COLO668 (cell line): Measurements from ENCODE around the gene MTMR2.
A peak's percentile ranks its signal among the peaks of the same experiment; 100 is the strongest.
"Not testable (repeated sequence)": the region's sequence is repeated elsewhere in the genome, so short reads cannot be mapped to it uniquely, and the experiment has no call there.

Experiments
- DNase-seq: peaks from one replicate; lab custom pipeline; 2025; ENCODE audit not compliant: unreplicated experiment; lab: John Stamatoyannopoulos, UW

Gene MTMR2

GRCh38 chr11:95829580-95830259, 94.2 kb downstream of the MTMR2 start:
- DNase-seq = no peak

- no peak for DNase-seq
Observed at GRCh38 chr11:95827696-95828095, 96.2 kb downstream of the MTMR2 start.

GRCh38 chr11:95821640-95822039, 102.3 kb downstream of the MTMR2 start:
- DNase-seq = no peak

- DNase-seq = no peak
Observed at GRCh38 chr11:95816037-95816436, 107.9 kb downstream of the MTMR2 start.

- DNase-seq = not testable (repeated sequence)
Observed at GRCh38 chr11:95811052-95811451, 112.9 kb downstream of the MTMR2 start.

- DNase-seq = not testable (repeated sequence)
Observed at GRCh38 chr11:95806464-95806863, 117.4 kb downstream of the MTMR2 start.

GRCh38 chr11:95805869-95806268, 118.0 kb downstream of the MTMR2 start:
- no peak for DNase-seq

GRCh38 chr11:95803973-95804372, 119.9 kb downstream of the MTMR2 start:
- no peak for DNase-seq

GRCh38 chr11:95802806-95803205, 121.1 kb downstream of the MTMR2 start:
- no peak for DNase-seq

GRCh38 chr11:95800438-95800837, 123.5 kb downstream of the MTMR2 start:
- DNase-seq = no peak

- DNase-seq = no peak
Observed at GRCh38 chr11:95799546-95799945, 124.4 kb downstream of the MTMR2 start.

GRCh38 chr11:95796501-95796900, 127.4 kb downstream of the MTMR2 start:
- no peak for DNase-seq

GRCh38 chr11:95795627-95796295, 128.1 kb downstream of the MTMR2 start:
- DNase-seq = no peak

- DNase-seq = no peak
Observed at GRCh38 chr11:95794086-95794485, 129.8 kb downstream of the MTMR2 start.

GRCh38 chr11:95793116-95793515, 130.8 kb downstream of the MTMR2 start:
- no peak for DNase-seq

GRCh38 chr11:95792700-95793099, 131.2 kb downstream of the MTMR2 start:
- DNase-seq = no peak

- no peak for DNase-seq
Observed at GRCh38 chr11:95792200-95792599, 131.7 kb downstream of the MTMR2 start.

GRCh38 chr11:95791709-95792033, 132.2 kb downstream of the MTMR2 start:
- DNase-seq = no peak

GRCh38 chr11:95790933-95791708, 132.8 kb downstream of the MTMR2 start:
- peak; percentile 58 for DNase-seq

GRCh38 chr11:95790123-95790932, 133.6 kb downstream of the MTMR2 start, which contains the start of gene CEP57:
CEP57 (plus strand) TSS chr11:95790498; CDS start chr11:95790699, 201 bp downstream.
- peak; percentile 94 for DNase-seq

GRCh38 chr11:95789506-95790122, 134.3 kb downstream of the MTMR2 start, which contains the start of gene FAM76B:
FAM76B (minus strand) TSS chr11:95789782; CDS start chr11:95789478, 304 bp downstream.
- peak; percentile 96 for DNase-seq
